H9 (cell line): ENCODE data around the gene CPAMD8. TPM values are rescaled to one million over a fixed set of nuclear protein-coding genes. Genes with fewer than 3 reads are reported as not detected.

ENCODE experiments used
- DNase-seq: peaks from one replicate; pipeline ENCODE4 v3.0.0-alpha.2; 2017
- H2AFZ ChIP-seq: one replicate; pipeline ENCODE4 v1.6.1; 2013; ENCODE audit warnings: mild to moderate bottlenecking, low read length, control low read depth, moderate library complexity
- H2AK5ac ChIP-seq: 2 replicates; pipeline ENCODE4 v1.6.1; 2013; ENCODE audit warnings: low read length, control low read depth, mixed read lengths; ENCODE audit not compliant: insufficient read length
- H2BK120ac ChIP-seq: one replicate; pipeline ENCODE4 v1.6.1; 2013; ENCODE audit warnings: low read depth, mild to moderate bottlenecking, low read length, control low read depth, inconsistent platforms; ENCODE audit not compliant: poor library complexity, severe bottlenecking
- H2BK12ac ChIP-seq: 2 replicates; pipeline ENCODE4 v1.6.1; 2013; ENCODE audit warnings: low read length, control low read depth, mixed read lengths, low read depth; ENCODE audit not compliant: insufficient read length
- H2BK15ac ChIP-seq: 2 replicates; pipeline ENCODE4 v1.6.1; 2013; ENCODE audit warnings: low read depth, low read length, control low read depth
- H2BK20ac ChIP-seq: one replicate; pipeline ENCODE4 v1.6.1; 2013; ENCODE audit warnings: low read depth, mild to moderate bottlenecking, low read length, control low read depth, inconsistent platforms; ENCODE audit not compliant: poor library complexity, severe bottlenecking
- H2BK5ac ChIP-seq: 2 replicates; pipeline ENCODE4 v1.6.1; 2013; ENCODE audit warnings: low read length, control low read depth, mixed read lengths; ENCODE audit not compliant: insufficient read length
- H3K14ac ChIP-seq: 2 replicates; pipeline ENCODE4 v1.6.1; 2013; ENCODE audit warnings: low read length, control low read depth; ENCODE audit not compliant: insufficient read depth
- H3K18ac ChIP-seq: 2 replicates; pipeline ENCODE4 v1.6.1; 2013; ENCODE audit warnings: low read depth, mild to moderate bottlenecking, mixed read lengths, low read length, control low read depth; ENCODE audit not compliant: insufficient read length
- H3K23ac ChIP-seq: 2 replicates; pipeline ENCODE4 v1.6.1; 2013; ENCODE audit warnings: low read length, control low read depth, mixed read lengths, low read depth; ENCODE audit not compliant: insufficient read length
- H3K23me2 ChIP-seq: 2 replicates; pipeline ENCODE4 v1.6.1; 2013; ENCODE audit warnings: low read depth, mild to moderate bottlenecking, mixed read lengths, low read length, control low read depth; ENCODE audit not compliant: insufficient read length, poor library complexity, severe bottlenecking
- H3K27ac ChIP-seq: 2 replicates; pipeline ENCODE4 v1.5.1; 2013; ENCODE audit warnings: low read length, control low read depth, mixed read lengths, low read depth; ENCODE audit not compliant: insufficient read length
- H3K27me3 ChIP-seq: 2 replicates; pipeline ENCODE4 v1.6.1; 2013; ENCODE audit warnings: low read length, control low read depth, inconsistent platforms; ENCODE audit not compliant: insufficient read depth
- H3K4ac ChIP-seq: 2 replicates; pipeline ENCODE4 v1.6.1; 2013; ENCODE audit warnings: low read depth, mild to moderate bottlenecking, control low read depth, inconsistent platforms, low read length, moderate library complexity
- H3K4me1 ChIP-seq: 2 replicates; pipeline ENCODE4 v1.6.1; 2013; ENCODE audit warnings: low read length, control low read depth, inconsistent platforms; ENCODE audit not compliant: insufficient read depth
- H3K4me2 ChIP-seq: 2 replicates; pipeline ENCODE4 v1.6.1; 2013; ENCODE audit warnings: low read length, control low read depth, mixed read lengths; ENCODE audit not compliant: insufficient read length, insufficient read depth
- H3K56ac ChIP-seq: 2 replicates; pipeline ENCODE4 v1.6.1; 2013; ENCODE audit warnings: low read depth, mild to moderate bottlenecking, mixed read lengths, low read length, control low read depth; ENCODE audit not compliant: insufficient read length
- H3K79me1 ChIP-seq: 2 replicates; pipeline ENCODE4 v1.6.1; 2013; ENCODE audit warnings: low read depth, mild to moderate bottlenecking, moderate library complexity, low read length, control low read depth, inconsistent platforms; ENCODE audit not compliant: insufficient read depth, poor library complexity, severe bottlenecking
- H3K79me2 ChIP-seq: 2 replicates; pipeline ENCODE4 v1.6.1; 2013; ENCODE audit warnings: low read length, control low read depth, inconsistent platforms; ENCODE audit not compliant: insufficient read depth
- H3K9ac ChIP-seq: 2 replicates; pipeline ENCODE4 v1.6.1; 2013; ENCODE audit warnings: low read length, control low read depth, mixed read lengths; ENCODE audit not compliant: insufficient read length; ENCODE audit errors: extremely low read depth
- H3K9me3 ChIP-seq: one replicate; pipeline ENCODE4 v1.6.1; 2013; ENCODE audit warnings: low read depth, low read length, inconsistent platforms; ENCODE audit not compliant: control insufficient read depth
- H3T11ph ChIP-seq: one replicate; pipeline ENCODE4 v1.6.1; 2013; ENCODE audit warnings: mild to moderate bottlenecking, low read length, control low read depth, inconsistent platforms
- H4K20me1 ChIP-seq: one replicate; pipeline ENCODE4 v1.6.1; 2013; ENCODE audit not compliant: control insufficient read depth, insufficient read length, insufficient read depth
- H4K5ac ChIP-seq: 2 replicates; pipeline ENCODE4 v1.6.1; 2013; ENCODE audit warnings: low read depth, mild to moderate bottlenecking, mixed read lengths, low read length, control low read depth; ENCODE audit not compliant: insufficient read length
- H4K8ac ChIP-seq: replicated peaks from 2 replicates; pipeline ENCODE4 v1.6.1; 2013; ENCODE audit warnings: low read length, control low read depth, mixed read lengths, low read depth; ENCODE audit not compliant: insufficient read length
- H4K91ac ChIP-seq: 2 replicates; pipeline ENCODE4 v1.6.1; 2013; ENCODE audit warnings: low read depth, mild to moderate bottlenecking, moderate library complexity, mixed read lengths, low read length, control low read depth; ENCODE audit not compliant: insufficient read length
- H3K27ac Mint-ChIP-seq, 3 experiments: 2 replicates in 2 of 3; 3 replicates in 1 of 3; pipeline ENCODE4 v1.8.0; 2020 to 2021; ENCODE audit warnings: mixed read lengths in 3 of 3, mild to moderate bottlenecking in 1 of 3, moderate library complexity in 1 of 3
- H3K27me3 Mint-ChIP-seq: 2 replicates; pipeline ENCODE4 v1.8.0; 2021; ENCODE audit warnings: low read depth, mild to moderate bottlenecking, moderate library complexity, mixed read lengths
- H3K36me3 Mint-ChIP-seq, 3 experiments: 2 replicates in 2 of 3; 3 replicates in 1 of 3; pipeline ENCODE4 v1.8.0; 2020 to 2021; ENCODE audit warnings: low read depth in 3 of 3, mixed read lengths in 3 of 3; ENCODE audit not compliant: insufficient read depth in 1 of 3
- H3K4me1 Mint-ChIP-seq, 2 experiments: 2 replicates each; pipeline ENCODE4 v1.8.0; 2020; ENCODE audit warnings: mixed read lengths in 2 of 2
- H3K4me3 Mint-ChIP-seq, 2 experiments: 2 replicates in 1 of 2; 3 replicates in 1 of 2; pipeline ENCODE4 v1.8.0; 2020 to 2021; ENCODE audit warnings: mild to moderate bottlenecking in 2 of 2, mixed read lengths in 2 of 2, moderate library complexity in 1 of 2
- H3K9me3 Mint-ChIP-seq, 2 experiments: 2 replicates in 1 of 2; 3 replicates in 1 of 2; pipeline ENCODE4 v1.8.0; 2020; ENCODE audit warnings: mild to moderate bottlenecking in 2 of 2, mixed read lengths in 2 of 2, moderate library complexity in 1 of 2
- WGBS: extraction: QIAGEN DNeasy Blood & Tissue Kit; methylation state at CpG from one replicate; pipeline ENCODE4 v1.1.7; 2013; ENCODE audit warnings: missing lambda C conversion rate, low lambda C conversion rate, mixed read lengths; ENCODE audit not compliant: insufficient read length; ENCODE audit errors: extremely low coverage; 5-methylcytosine and 5-hydroxymethylcytosine counted together
- total RNA-seq: library from RNA; stranded (reverse); gene quantifications from 2 replicates; pipeline ENCODE4 v1.2.1, GENCODE V29; 2021
- TF ChIP-seq, protein P1 (sequence below): fragments of 200-600 bp; sonication (generic); conservative IDR thresholded peaks from 3 replicates; pipeline ENCODE4 v1.8.0; 2021; ENCODE audit warnings: antibody characterized with exemption, mild to moderate bottlenecking

Gene CPAMD8
- total RNA-seq, 1 experiment from 2014 or later = 12.0 TPM

- Histone ChIP-seq H4K5ac (no peak overlapping the region), H2BK15ac (no peak overlapping the region), H2BK12ac (no peak overlapping the region), H4K8ac (no peak overlapping the region), H3K79me1 (no peaks in the 10 kb centered on the region), H3K9ac (no peak overlapping the region), H3K4me2 (no peak overlapping the region), H2BK5ac (no peak overlapping the region), H3K27me3 (no peaks in the 10 kb centered on the region), H2AFZ (no peak overlapping the region), H4K91ac (no peak overlapping the region), H3K4me1 (no peaks in the 10 kb centered on the region), H3K9me3 (no peaks in the 10 kb centered on the region), H4K20me1 (no peaks in the 10 kb centered on the region), H3K4ac (no peak overlapping the region), H2AK5ac (no peak overlapping the region), H3K27ac (no peak overlapping the region), H3T11ph (no peak overlapping the region), H3K23ac (no peak overlapping the region), H3K14ac (no peak overlapping the region), H3K23me2 (no peaks in the 10 kb centered on the region), H3K79me2 (no peaks in the 10 kb centered on the region), H3K18ac (no peak overlapping the region), H2BK20ac (no peak overlapping the region), H2BK120ac (no peak overlapping the region), H3K56ac (no peak overlapping the region)
- DNase-seq = no peak
- no peak overlapping the region for H3K4me3 Mint-ChIP-seq
- peaks cover 3% of the 10 kb centered on the region; the same call in 1 of the 2 replicates for H3K27me3 Mint-ChIP-seq
- peaks cover 0 to 4% of the 10 kb centered on the region in 2 experiments; a peak in 2 of 5 replicates for H3K9me3 Mint-ChIP-seq
- H3K36me3 Mint-ChIP-seq = peaks cover 0 to 5% (median 4%) of the 10 kb centered on the region in 3 experiments; a peak in 3 of 7 replicates
- TF ChIP-seq, protein P1, sequence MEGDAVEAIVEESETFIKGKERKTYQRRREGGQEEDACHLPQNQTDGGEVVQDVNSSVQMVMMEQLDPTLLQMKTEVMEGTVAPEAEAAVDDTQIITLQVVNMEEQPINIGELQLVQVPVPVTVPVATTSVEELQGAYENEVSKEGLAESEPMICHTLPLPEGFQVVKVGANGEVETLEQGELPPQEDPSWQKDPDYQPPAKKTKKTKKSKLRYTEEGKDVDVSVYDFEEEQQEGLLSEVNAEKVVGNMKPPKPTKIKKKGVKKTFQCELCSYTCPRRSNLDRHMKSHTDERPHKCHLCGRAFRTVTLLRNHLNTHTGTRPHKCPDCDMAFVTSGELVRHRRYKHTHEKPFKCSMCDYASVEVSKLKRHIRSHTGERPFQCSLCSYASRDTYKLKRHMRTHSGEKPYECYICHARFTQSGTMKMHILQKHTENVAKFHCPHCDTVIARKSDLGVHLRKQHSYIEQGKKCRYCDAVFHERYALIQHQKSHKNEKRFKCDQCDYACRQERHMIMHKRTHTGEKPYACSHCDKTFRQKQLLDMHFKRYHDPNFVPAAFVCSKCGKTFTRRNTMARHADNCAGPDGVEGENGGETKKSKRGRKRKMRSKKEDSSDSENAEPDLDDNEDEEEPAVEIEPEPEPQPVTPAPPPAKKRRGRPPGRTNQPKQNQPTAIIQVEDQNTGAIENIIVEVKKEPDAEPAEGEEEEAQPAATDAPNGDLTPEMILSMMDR = no peak
- peaks cover 13 to 15% of the 10 kb centered on the region in 2 experiments for H3K4me1 Mint-ChIP-seq
- peak overlapping the region in 1 of 3 experiments; percentile 8; a peak in 1 of 7 replicates for H3K27ac Mint-ChIP-seq
- no CpG with 5 or more reads among the region's 9 CpGs for WGBS
Measured at GRCh38 chr19:16957151-16957701, 69.4 kb downstream of the CPAMD8 start.
